Measurements from ENCODE around the gene PCLO. TPM values are rescaled to one million over a fixed set of nuclear protein-coding genes. Genes with fewer than 3 reads are reported as not detected.

The PCLO gene
- total RNA-seq, 1 experiment from 2014 or later: 3.0 TPM

DNA sequence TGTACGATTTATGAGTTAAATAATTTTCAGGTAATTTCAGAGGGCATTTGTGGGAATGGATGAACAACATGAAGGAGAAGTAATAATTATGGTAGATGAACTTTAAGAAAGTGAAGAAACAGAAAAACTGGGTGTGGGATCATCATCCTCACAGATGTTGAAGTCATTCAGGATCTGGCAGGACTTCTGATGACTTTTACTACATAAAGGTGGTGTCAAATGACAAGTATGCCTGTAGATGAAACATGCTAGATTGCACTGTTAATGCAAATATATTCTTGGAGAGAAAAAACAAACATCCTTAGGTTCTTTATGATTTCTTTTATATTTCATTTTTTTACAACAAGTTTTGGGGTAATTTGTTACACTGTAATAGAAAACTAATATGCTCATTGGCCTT lies 230.2 kb downstream of the PCLO start:
- no peak for TF ChIP-seq RORB (CRISPR knock-in tag; IDR thresholded peaks at IDR 0.05)
- TF ChIP-seq EMX1 (CRISPR knock-in tag; IDR thresholded peaks at IDR 0.05): no peak
- TF ChIP-seq, protein P1, sequence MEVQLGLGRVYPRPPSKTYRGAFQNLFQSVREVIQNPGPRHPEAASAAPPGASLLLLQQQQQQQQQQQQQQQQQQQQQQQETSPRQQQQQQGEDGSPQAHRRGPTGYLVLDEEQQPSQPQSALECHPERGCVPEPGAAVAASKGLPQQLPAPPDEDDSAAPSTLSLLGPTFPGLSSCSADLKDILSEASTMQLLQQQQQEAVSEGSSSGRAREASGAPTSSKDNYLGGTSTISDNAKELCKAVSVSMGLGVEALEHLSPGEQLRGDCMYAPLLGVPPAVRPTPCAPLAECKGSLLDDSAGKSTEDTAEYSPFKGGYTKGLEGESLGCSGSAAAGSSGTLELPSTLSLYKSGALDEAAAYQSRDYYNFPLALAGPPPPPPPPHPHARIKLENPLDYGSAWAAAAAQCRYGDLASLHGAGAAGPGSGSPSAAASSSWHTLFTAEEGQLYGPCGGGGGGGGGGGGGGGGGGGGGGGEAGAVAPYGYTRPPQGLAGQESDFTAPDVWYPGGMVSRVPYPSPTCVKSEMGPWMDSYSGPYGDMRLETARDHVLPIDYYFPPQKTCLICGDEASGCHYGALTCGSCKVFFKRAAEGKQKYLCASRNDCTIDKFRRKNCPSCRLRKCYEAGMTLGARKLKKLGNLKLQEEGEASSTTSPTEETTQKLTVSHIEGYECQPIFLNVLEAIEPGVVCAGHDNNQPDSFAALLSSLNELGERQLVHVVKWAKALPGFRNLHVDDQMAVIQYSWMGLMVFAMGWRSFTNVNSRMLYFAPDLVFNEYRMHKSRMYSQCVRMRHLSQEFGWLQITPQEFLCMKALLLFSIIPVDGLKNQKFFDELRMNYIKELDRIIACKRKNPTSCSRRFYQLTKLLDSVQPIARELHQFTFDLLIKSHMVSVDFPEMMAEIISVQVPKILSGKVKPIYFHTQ (CRISPR knock-in tag; IDR thresholded peaks at IDR 0.05): no peak
- TF ChIP-seq ZNF138 (CRISPR knock-in tag; conservative IDR thresholded peaks at IDR 0.05): no peak
- no peak for TF ChIP-seq SP1 (CRISPR knock-in tag; conservative IDR thresholded peaks at IDR 0.05)
- no peak for TF ChIP-seq ELF4 (CRISPR knock-in tag; IDR thresholded peaks at IDR 0.05; ENCODE audit: low read depth)
- no peak for TF ChIP-seq OVOL2 (CRISPR knock-in tag; IDR thresholded peaks at IDR 0.05; ENCODE audit: borderline replicate concordance)
- TF ChIP-seq, protein P2, sequence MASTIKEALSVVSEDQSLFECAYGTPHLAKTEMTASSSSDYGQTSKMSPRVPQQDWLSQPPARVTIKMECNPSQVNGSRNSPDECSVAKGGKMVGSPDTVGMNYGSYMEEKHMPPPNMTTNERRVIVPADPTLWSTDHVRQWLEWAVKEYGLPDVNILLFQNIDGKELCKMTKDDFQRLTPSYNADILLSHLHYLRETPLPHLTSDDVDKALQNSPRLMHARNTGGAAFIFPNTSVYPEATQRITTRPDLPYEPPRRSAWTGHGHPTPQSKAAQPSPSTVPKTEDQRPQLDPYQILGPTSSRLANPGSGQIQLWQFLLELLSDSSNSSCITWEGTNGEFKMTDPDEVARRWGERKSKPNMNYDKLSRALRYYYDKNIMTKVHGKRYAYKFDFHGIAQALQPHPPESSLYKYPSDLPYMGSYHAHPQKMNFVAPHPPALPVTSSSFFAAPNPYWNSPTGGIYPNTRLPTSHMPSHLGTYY (CRISPR knock-in tag; IDR thresholded peaks at IDR 0.05): no peak
- no peak for TF ChIP-seq ZNF317 (CRISPR knock-in tag; IDR thresholded peaks at IDR 0.05; ENCODE audit: borderline replicate concordance, low read depth)
- TF ChIP-seq ZNF671 (CRISPR knock-in tag; IDR thresholded peaks at IDR 0.05): no peak
- TF ChIP-seq ZBTB21 (CRISPR knock-in tag; IDR thresholded peaks at IDR 0.05; ENCODE audit: borderline replicate concordance): no peak
- Mint-ChIP-seq H3K27me3 (ENCODE audit: low read depth) (no peaks in the 10 kb centered on the region), H3K9me3 (no peaks in the 10 kb centered on the region), H3K4me3 (no peak overlapping the region), H3K27ac (no peak overlapping the region), H3K36me3 (no peaks in the 10 kb centered on the region), H3K4me1 (no peaks in the 10 kb centered on the region)
- no peak for ATAC-seq
- CTCF ChIA-PET: no interaction called here
- DNase-seq (ENCODE audit: low spot score): no peak
- POLR2A ChIA-PET: no interaction called here

DNA sequence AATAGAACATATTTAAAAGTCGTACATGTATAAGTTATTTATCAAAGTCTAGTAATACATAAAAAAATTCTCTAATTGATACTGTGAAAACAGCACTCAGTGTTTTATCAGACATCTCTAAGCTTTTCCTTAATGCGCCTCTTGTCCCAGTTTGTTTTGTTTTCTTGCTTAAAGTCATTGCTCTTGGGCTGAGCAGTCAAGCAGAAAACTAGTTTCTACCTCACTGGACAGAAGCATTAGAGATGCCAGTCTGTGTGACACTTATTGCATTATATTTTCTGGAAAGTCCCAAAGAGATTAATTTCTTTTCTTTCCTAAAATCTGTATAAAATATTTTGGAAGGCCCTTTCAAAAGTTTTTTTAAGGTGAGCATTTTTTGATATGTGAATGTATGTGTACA lies 236.2 kb downstream of the PCLO start:
- no peak for ATAC-seq
- DNase-seq (ENCODE audit: low spot score): no peak
- Mint-ChIP-seq H3K27me3 (ENCODE audit: low read depth) (no peaks in the 10 kb centered on the region), H3K9me3 (no peaks in the 10 kb centered on the region), H3K27ac (no peak overlapping the region), H3K4me1 (no peaks in the 10 kb centered on the region), H3K4me3 (no peak overlapping the region), H3K36me3 (no peaks in the 10 kb centered on the region)
- TF ChIP-seq, protein P3, sequence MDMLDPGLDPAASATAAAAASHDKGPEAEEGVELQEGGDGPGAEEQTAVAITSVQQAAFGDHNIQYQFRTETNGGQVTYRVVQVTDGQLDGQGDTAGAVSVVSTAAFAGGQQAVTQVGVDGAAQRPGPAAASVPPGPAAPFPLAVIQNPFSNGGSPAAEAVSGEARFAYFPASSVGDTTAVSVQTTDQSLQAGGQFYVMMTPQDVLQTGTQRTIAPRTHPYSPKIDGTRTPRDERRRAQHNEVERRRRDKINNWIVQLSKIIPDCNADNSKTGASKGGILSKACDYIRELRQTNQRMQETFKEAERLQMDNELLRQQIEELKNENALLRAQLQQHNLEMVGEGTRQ (CRISPR knock-in tag; IDR thresholded peaks at IDR 0.05): no peak
- TF ChIP-seq EMX1 (CRISPR knock-in tag; IDR thresholded peaks at IDR 0.05) (no peak), ZNF396 (CRISPR knock-in tag; IDR thresholded peaks at IDR 0.05; ENCODE audit: borderline replicate concordance) (no peak), ZNF121 (CRISPR knock-in tag; IDR thresholded peaks at IDR 0.05) (no peak), MYBL2 (CRISPR knock-in tag; IDR thresholded peaks at IDR 0.05) (no peak), NFATC4 (CRISPR knock-in tag; IDR thresholded peaks at IDR 0.05) (no peak), MXD4 (CRISPR knock-in tag; IDR thresholded peaks at IDR 0.05; ENCODE audit: borderline replicate concordance) (no peak), RELA (CRISPR knock-in tag; IDR thresholded peaks at IDR 0.05; ENCODE audit: borderline replicate concordance) (no peak), ZNF671 (CRISPR knock-in tag; IDR thresholded peaks at IDR 0.05) (no peak)
- TF ChIP-seq, protein P4, sequence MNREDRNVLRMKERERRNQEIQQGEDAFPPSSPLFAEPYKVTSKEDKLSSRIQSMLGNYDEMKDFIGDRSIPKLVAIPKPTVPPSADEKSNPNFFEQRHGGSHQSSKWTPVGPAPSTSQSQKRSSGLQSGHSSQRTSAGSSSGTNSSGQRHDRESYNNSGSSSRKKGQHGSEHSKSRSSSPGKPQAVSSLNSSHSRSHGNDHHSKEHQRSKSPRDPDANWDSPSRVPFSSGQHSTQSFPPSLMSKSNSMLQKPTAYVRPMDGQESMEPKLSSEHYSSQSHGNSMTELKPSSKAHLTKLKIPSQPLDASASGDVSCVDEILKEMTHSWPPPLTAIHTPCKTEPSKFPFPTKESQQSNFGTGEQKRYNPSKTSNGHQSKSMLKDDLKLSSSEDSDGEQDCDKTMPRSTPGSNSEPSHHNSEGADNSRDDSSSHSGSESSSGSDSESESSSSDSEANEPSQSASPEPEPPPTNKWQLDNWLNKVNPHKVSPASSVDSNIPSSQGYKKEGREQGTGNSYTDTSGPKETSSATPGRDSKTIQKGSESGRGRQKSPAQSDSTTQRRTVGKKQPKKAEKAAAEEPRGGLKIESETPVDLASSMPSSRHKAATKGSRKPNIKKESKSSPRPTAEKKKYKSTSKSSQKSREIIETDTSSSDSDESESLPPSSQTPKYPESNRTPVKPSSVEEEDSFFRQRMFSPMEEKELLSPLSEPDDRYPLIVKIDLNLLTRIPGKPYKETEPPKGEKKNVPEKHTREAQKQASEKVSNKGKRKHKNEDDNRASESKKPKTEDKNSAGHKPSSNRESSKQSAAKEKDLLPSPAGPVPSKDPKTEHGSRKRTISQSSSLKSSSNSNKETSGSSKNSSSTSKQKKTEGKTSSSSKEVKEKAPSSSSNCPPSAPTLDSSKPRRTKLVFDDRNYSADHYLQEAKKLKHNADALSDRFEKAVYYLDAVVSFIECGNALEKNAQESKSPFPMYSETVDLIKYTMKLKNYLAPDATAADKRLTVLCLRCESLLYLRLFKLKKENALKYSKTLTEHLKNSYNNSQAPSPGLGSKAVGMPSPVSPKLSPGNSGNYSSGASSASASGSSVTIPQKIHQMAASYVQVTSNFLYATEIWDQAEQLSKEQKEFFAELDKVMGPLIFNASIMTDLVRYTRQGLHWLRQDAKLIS (CRISPR knock-in tag; IDR thresholded peaks at IDR 0.05; ENCODE audit: borderline replicate concordance): no peak
- TF ChIP-seq, protein P5, sequence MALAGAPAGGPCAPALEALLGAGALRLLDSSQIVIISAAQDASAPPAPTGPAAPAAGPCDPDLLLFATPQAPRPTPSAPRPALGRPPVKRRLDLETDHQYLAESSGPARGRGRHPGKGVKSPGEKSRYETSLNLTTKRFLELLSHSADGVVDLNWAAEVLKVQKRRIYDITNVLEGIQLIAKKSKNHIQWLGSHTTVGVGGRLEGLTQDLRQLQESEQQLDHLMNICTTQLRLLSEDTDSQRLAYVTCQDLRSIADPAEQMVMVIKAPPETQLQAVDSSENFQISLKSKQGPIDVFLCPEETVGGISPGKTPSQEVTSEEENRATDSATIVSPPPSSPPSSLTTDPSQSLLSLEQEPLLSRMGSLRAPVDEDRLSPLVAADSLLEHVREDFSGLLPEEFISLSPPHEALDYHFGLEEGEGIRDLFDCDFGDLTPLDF (CRISPR knock-in tag; IDR thresholded peaks at IDR 0.05): no peak
- POLR2A ChIA-PET: no interaction called here
- CTCF ChIA-PET: no interaction called here

Data from WTC11 (cell line).